Peyer's patch (tissue), 4 donors: ENCODE data around the gene HEATR3.

ENCODE experiments used
- POLR2A ChIP-seq, 2 donors: fragments of 450-650 bp; IDR thresholded peaks; one replicate each; pipeline ENCODE4 v1.5.1; 2017; ENCODE audit warnings: antibody characterized with exemption in 2 of 2, mild to moderate bottlenecking in 2 of 2, moderate library complexity in 2 of 2
- TF ChIP-seq, protein P1 (sequence below), 6 experiments: fragments of 450-650 bp in 4 of 6; fragments of 200-600 bp in 2 of 6; sonication (generic) in 1 of 6; IDR thresholded peaks; one replicate each; pipeline ENCODE4 v1.5.1; 2017 to 2019; ENCODE audit warnings: antibody characterized with exemption in 6 of 6, mild to moderate bottlenecking in 3 of 6, moderate library complexity in 1 of 6

DNA sequence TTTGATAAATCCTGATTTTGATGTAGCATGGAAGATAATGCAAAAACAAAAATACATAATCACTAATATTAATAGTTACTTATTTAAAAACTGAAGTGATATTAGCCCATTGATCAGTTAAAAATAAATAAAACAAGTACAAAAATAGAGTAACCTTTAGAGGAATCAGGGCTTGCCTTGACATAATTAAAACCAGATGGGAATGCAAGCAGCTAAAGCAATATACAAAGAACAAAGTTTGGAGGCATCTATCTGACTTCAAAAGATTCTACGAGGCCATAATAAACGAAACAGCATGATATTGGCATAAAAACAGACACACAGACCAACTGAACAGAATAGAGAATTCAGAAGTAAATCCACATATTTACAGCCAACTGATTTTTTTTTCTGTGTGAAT lies 15.0 kb upstream of the HEATR3 start:
- TF ChIP-seq, protein P1, sequence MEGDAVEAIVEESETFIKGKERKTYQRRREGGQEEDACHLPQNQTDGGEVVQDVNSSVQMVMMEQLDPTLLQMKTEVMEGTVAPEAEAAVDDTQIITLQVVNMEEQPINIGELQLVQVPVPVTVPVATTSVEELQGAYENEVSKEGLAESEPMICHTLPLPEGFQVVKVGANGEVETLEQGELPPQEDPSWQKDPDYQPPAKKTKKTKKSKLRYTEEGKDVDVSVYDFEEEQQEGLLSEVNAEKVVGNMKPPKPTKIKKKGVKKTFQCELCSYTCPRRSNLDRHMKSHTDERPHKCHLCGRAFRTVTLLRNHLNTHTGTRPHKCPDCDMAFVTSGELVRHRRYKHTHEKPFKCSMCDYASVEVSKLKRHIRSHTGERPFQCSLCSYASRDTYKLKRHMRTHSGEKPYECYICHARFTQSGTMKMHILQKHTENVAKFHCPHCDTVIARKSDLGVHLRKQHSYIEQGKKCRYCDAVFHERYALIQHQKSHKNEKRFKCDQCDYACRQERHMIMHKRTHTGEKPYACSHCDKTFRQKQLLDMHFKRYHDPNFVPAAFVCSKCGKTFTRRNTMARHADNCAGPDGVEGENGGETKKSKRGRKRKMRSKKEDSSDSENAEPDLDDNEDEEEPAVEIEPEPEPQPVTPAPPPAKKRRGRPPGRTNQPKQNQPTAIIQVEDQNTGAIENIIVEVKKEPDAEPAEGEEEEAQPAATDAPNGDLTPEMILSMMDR (IDR thresholded peaks at IDR 0.05): no peak
- TF ChIP-seq POLR2A (IDR thresholded peaks at IDR 0.05): no peak
